LNCAP (cell line): ENCODE measurements around the gene SNX32.

ENCODE experiments used
- CTCF ChIP-seq: fragments of 450-650 bp; IDR thresholded peaks from 2 replicates; pipeline ENCODE4 v1.5.1; 2017; ENCODE audit warnings: mild to moderate bottlenecking

The SNX32 gene

GRCh38 chr11:65802841-65803240 lies 30.9 kb upstream of the SNX32 start:
- TF ChIP-seq CTCF, result no peak

GRCh38 chr11:65803797-65804492 lies 29.8 kb upstream of the SNX32 start:
- TF ChIP-seq CTCF, result no peak

- no peak for TF ChIP-seq CTCF
Observed at GRCh38 chr11:65806979-65807378, 26.8 kb upstream of the SNX32 start.

GRCh38 chr11:65808744-65809341 lies 24.9 kb upstream of the SNX32 start:
- TF ChIP-seq CTCF, result no peak

GRCh38 chr11:65809496-65809895 lies 24.3 kb upstream of the SNX32 start:
- TF ChIP-seq CTCF, result no peak

- TF ChIP-seq CTCF, result no peak
Observed at GRCh38 chr11:65810046-65810868, 23.5 kb upstream of the SNX32 start.

GRCh38 chr11:65811764-65812475 lies 21.8 kb upstream of the SNX32 start:
- TF ChIP-seq CTCF, result no peak
